T-helper 2 cell treated with Interferon-gamma antibody and Interleukin-4, amounts not matched to agents 5 μg/mL and 100 μg/mL, for 36 hours (primary cell): Measurements from ENCODE around the gene ADD3.
"Not testable (repeated sequence)": the region's sequence is repeated elsewhere in the genome, so short reads cannot be mapped to it uniquely, and the experiment has no call there.

ENCODE experiments used
- DNase-seq: peaks from one replicate; pipeline ENCODE4 v3.0.0; 2021; ENCODE audit warnings: low spot score
- H3K27ac Mint-ChIP-seq: one replicate; pipeline ENCODE4 v1.8.0; 2021; ENCODE audit warnings: mild to moderate bottlenecking, mixed read lengths
- H3K27me3 Mint-ChIP-seq: one replicate; pipeline ENCODE4 v1.8.0; 2021; ENCODE audit warnings: low read depth, mixed read lengths
- H3K36me3 Mint-ChIP-seq: one replicate; pipeline ENCODE4 v1.8.0; 2021; ENCODE audit warnings: low read depth, mixed read lengths
- H3K4me1 Mint-ChIP-seq: one replicate; pipeline ENCODE4 v1.8.0; 2021; ENCODE audit warnings: low read depth, mixed read lengths
- H3K4me3 Mint-ChIP-seq: one replicate; pipeline ENCODE4 v1.8.0; 2022; ENCODE audit warnings: mild to moderate bottlenecking, moderate library complexity, mixed read lengths
- H3K9me3 Mint-ChIP-seq: one replicate; pipeline ENCODE4 v1.8.0; 2021; ENCODE audit warnings: mixed read lengths

Gene ADD3

DNA sequence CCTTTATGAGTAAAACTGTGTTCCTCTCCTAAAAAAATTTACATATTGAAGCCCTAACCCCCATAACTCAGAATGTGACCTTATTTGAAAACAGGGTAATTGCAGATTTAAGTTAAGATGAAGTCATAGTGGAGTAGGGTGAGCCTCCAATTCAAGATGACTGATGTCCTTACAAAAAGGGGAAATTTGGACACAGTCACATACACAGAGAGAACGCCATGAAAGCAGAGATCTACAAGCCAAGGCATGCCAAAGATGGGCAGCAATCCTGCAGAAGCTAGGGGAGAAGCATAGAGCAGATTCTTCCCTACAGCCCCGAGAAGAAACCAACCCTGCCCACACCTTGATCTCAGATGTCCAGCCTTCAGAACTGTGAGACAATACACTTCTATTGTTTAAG, 23.8 kb upstream of the ADD3 start:
- H3K36me3 Mint-ChIP-seq, result no peaks in the 10 kb centered on the region
- no peaks in the 10 kb centered on the region for H3K9me3 Mint-ChIP-seq
- peaks cover 32% of the 10 kb centered on the region for H3K27me3 Mint-ChIP-seq
- no peak overlapping the region for H3K4me3 Mint-ChIP-seq
- no peak overlapping the region for H3K27ac Mint-ChIP-seq
- DNase-seq, result no peak
- H3K4me1 Mint-ChIP-seq, result peaks cover 1% of the 10 kb centered on the region

DNA sequence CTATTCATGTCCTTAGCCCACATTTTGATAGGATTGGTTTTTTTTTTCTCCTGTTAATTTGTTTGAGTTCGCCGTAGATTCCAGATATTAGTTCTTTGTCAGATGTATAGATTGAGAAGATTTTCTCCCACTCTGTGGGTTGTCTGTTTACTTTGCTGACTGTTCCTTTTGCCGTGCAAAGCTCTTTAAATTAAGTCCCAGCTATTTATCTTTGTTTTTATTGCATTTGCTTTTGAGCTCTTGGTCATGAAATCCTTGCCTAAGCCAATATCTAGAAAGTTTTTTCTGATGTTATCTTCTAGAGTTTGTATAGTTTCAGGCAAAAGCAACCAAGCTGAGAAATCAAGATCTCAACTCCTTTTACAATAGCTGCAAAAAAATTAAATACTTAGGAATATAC, 22.0 kb upstream of the ADD3 start:
- H3K36me3 Mint-ChIP-seq, H3K4me3 Mint-ChIP-seq, H3K27ac Mint-ChIP-seq, H3K9me3 Mint-ChIP-seq, DNase-seq, H3K4me1 Mint-ChIP-seq: not testable (repeated sequence)
- H3K27me3 Mint-ChIP-seq, result peaks cover 29% of the 10 kb centered on the region

DNA sequence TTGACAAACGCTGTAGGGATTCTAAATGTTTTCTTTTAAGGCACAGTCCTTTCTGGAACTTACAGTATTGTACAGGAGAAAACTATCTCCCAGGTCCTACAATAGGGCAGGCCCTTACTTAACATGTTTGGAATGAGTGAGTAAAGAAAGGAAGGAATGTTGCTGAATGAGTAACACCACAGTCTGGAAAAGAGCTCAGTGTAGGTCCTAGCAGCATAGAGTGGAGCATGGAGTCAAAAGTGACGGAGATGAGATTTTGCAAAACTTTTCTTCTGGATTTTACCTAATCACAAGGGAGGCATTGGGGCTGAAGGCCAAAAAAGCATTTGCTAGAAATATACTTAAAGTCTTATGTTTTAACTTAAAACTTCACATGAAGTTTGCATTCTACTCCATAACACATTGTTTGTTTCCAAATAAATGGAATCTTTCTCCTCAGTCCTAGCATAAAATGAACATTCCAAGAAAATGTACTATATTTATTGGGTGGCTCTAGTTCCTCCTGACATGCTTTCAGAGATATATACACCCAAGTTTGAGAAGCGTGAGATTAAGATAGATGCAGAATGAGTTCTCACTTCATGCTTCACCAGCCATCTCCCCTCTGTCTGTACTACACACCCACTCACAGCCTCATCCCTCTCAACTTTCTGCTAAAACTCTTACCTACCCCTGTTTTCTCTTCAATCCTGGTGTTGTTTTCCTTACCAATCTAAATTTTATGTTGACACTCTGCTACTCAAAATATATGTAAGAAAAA, 20.2 kb upstream of the ADD3 start:
- H3K36me3 Mint-ChIP-seq, result no peaks in the 10 kb centered on the region

DNA sequence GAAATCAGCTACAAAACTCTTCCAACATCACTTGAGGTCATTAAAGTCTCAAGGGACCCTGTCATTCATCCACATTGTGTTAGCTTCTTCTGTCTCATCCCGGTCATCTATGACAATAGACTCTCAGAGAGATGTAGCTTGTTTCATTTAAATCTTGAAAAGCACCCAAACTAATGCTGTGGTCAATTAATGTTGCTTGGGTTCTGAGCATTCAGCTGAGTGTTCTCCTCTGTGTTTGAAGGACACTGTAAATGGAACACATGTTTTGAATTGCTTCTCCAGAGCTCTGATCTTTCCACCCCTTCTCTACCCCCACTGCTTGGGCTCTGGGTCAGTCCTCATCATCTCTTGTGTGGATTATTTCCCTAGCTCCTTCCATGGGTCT, 19.6 kb upstream of the ADD3 start:
- H3K9me3 Mint-ChIP-seq, result no peaks in the 10 kb centered on the region
- H3K4me1 Mint-ChIP-seq, result no peaks in the 10 kb centered on the region

More for the DNA sequence above, 20.2 kb upstream of the ADD3 start:
- Mint-ChIP-seq H3K27me3 (peaks cover 25% of the 10 kb centered on the region), H3K27ac (no peak overlapping the region), H3K4me1 (no peaks in the 10 kb centered on the region), H3K9me3 (no peaks in the 10 kb centered on the region), H3K4me3 (no peak overlapping the region)
- DNase-seq, result no peak

DNA sequence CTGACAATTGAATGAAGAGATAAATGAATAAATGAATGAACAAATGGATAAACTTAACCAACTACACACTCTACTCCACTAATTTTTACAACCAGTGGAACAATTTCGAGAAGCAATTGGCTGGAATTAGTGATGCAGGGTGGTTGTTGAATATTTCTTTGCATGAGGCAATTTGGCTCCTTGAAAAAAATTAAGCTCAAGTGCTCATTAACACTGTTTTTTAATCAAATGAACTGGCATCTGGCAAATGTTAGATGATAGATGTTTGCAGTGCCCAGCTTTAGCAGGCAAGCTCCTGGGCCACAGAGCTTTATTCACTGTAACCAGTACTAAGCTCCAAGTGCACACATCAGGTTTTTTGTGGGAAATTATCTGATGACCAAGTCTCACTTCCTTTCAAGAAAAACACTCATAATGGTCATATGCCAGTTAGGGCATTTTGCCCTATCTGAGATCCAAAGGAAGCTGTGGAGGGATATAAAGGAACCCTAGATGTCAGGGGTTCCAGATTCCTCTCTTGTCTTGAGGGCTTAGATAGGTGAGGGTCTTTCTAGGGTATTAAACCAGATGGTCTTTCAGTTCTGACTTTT, 16.4 kb upstream of the ADD3 start:
- DNase-seq, result no peak
- peaks cover 6% of the 10 kb centered on the region for H3K4me1 Mint-ChIP-seq
- H3K4me3 Mint-ChIP-seq, result no peak overlapping the region
- H3K9me3 Mint-ChIP-seq, result no peaks in the 10 kb centered on the region
- H3K27me3 Mint-ChIP-seq, result peaks cover 22% of the 10 kb centered on the region
- no peak overlapping the region for H3K27ac Mint-ChIP-seq
- H3K36me3 Mint-ChIP-seq, result no peaks in the 10 kb centered on the region

More for the DNA sequence above, 19.6 kb upstream of the ADD3 start:
- H3K36me3 Mint-ChIP-seq, result no peaks in the 10 kb centered on the region
- H3K4me3 Mint-ChIP-seq, result no peak overlapping the region
- H3K27ac Mint-ChIP-seq, result no peak overlapping the region
- H3K27me3 Mint-ChIP-seq, result peaks cover 26% of the 10 kb centered on the region
- no peak for DNase-seq

DNA sequence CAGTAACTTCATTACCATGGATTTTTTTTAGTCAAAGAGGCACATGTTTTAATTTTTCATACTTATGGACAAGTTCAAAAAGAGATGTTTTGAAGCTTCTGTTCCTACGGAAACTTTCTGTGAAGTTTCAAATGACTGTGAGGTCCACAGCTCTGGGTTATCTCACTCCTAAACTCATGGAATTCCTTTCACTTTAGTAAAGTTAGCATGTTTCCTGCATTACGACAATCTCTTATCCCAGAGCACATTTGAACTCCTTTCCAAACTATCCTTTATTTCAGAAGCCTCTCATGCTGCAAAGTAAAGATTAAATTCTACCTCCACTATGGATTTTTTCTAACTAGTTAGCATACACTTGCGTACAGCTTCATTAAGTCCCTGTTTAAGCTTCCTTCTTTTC, 15.3 kb upstream of the ADD3 start:
- no peak overlapping the region for H3K4me3 Mint-ChIP-seq
- peaks cover 6% of the 10 kb centered on the region for H3K4me1 Mint-ChIP-seq
- no peak for DNase-seq
- H3K27ac Mint-ChIP-seq, result no peak overlapping the region
- no peaks in the 10 kb centered on the region for H3K9me3 Mint-ChIP-seq
- no peaks in the 10 kb centered on the region for H3K36me3 Mint-ChIP-seq
- H3K27me3 Mint-ChIP-seq, result peaks cover 25% of the 10 kb centered on the region

DNA sequence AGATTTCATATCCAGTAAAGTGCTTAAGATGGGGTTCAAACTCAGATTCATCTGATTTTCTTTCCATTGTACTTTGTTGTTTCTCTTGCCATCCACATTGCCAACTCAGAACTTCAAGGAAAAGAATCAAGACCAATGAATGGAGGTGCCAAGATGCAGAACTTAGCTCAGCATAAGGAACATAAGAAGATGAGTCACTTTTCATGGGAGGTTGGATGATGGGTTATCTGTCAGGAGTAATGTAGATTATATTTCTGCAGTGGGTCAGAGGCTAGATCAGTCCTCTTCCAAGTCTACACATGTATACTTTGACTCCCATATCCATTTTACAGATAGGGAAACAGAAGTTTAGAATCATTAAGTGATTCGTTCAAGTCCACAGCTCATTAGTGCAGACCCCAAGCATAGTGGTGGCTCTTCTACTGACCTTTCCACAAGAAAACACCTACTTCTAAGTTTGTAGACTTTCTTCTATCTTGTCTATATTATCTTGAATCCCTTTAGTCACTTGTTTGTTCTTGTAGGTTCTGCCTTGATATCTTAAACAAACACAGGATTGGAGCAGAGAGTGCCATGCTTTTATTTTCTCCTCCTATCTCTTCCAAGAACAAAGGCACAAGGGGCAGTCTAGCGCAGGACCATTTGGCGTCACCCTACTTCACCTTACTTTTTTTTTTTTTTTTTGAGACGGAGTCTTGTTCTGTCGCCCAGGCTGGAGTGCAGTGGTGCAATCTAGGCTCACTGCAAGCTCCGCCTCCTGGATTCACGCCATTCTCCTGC, 14.0 kb upstream of the ADD3 start:
- no peaks in the 10 kb centered on the region for H3K9me3 Mint-ChIP-seq
- H3K4me1 Mint-ChIP-seq, result peaks cover 13% of the 10 kb centered on the region
- H3K27ac Mint-ChIP-seq, result no peak overlapping the region
- H3K36me3 Mint-ChIP-seq, result no peaks in the 10 kb centered on the region
- H3K4me3 Mint-ChIP-seq, result no peak overlapping the region
- peaks cover 21% of the 10 kb centered on the region for H3K27me3 Mint-ChIP-seq
- DNase-seq, result no peak

DNA sequence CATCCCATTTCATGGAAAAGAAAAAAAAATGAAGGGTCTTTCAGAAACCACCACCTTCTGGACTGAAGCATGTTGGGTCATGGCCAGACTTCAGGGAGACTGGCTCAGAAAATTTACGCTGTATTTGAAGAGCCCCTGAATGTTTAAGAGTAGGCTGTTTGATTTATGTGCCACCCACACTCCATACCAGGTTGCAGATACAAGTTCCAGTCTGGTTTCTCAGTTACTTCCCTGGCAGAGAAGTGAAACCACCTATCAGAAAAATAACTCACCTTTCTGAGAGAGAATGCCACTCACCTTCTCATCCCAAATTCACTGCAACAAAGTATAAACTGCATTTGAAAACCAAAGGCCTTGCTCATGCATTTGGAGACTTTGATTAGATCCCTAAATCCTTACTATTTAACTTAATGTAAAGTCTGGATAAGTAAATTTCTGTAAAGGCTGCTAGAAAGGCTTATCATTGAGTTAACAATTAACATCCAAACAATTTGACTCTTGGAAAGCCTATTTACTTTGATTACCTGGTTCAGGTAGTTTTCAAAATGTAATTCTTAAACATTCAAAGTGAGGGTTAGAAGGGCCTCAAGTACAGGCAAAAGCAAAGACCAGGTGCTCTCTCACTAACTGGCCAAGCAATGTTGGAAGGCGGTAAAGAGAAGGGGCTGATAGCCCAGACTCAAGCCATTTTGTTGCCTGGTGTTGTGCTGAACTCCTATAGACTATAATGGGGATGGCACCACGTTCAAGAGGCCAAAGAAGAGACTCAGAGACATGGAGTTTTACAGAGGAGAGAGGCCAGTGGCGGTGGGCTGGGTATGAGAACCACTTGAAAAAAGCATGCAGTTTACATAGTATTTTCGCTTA, 12.8 kb upstream of the ADD3 start:
- H3K9me3 Mint-ChIP-seq, result no peaks in the 10 kb centered on the region
- no peak for DNase-seq
- no peak overlapping the region for H3K4me3 Mint-ChIP-seq
- H3K27me3 Mint-ChIP-seq, result peaks cover 17% of the 10 kb centered on the region
- H3K4me1 Mint-ChIP-seq, result peaks cover 13% of the 10 kb centered on the region
- no peak overlapping the region for H3K27ac Mint-ChIP-seq
- H3K36me3 Mint-ChIP-seq, result no peaks in the 10 kb centered on the region

DNA sequence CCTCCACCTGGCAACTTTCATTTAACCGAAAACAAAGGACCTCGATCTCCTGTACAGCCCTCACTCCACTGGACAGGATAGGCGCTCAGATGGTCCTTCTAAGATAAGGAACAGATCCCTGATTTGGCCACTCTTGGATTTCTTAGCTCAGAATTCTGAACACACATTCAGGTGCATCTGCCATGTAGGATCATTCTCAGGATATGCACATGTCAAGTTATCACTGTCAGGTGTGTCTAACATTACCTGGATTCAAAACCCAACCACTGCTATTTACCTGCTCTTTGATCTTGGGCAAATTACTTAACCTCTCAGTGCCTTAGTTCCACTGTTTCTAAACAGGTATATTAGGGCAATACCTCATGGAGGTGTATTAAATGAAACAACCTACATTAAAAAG, 12.2 kb upstream of the ADD3 start:
- Mint-ChIP-seq H3K4me3 (no peak overlapping the region), H3K9me3 (no peaks in the 10 kb centered on the region), H3K4me1 (peaks cover 13% of the 10 kb centered on the region), H3K36me3 (no peaks in the 10 kb centered on the region), H3K27me3 (peaks cover 17% of the 10 kb centered on the region), H3K27ac (no peak overlapping the region)
- no peak for DNase-seq

DNA sequence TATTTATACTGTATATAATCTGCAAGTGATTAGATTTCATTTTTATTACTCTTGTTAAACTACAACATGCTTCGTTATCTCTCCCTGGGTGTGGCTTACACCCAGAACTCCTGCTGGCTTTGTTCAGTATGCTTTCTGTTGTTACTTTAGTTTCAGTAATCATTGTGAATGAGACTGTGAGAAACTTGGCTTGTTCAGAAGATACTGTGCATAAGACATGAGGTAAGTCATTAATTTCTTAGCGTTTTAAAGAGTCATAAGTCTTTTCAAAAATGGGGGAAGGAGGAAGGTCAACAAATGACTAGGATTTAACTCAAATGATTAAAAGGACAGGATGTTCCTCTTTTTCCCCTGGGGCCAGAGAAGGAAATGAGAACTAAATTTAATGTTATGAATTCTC, 11.6 kb upstream of the ADD3 start:
- no peak overlapping the region for H3K4me3 Mint-ChIP-seq
- DNase-seq, result no peak
- H3K36me3 Mint-ChIP-seq, result no peaks in the 10 kb centered on the region
- no peaks in the 10 kb centered on the region for H3K9me3 Mint-ChIP-seq
- H3K27ac Mint-ChIP-seq, result no peak overlapping the region
- peaks cover 13% of the 10 kb centered on the region for H3K4me1 Mint-ChIP-seq
- peaks cover 17% of the 10 kb centered on the region for H3K27me3 Mint-ChIP-seq

DNA sequence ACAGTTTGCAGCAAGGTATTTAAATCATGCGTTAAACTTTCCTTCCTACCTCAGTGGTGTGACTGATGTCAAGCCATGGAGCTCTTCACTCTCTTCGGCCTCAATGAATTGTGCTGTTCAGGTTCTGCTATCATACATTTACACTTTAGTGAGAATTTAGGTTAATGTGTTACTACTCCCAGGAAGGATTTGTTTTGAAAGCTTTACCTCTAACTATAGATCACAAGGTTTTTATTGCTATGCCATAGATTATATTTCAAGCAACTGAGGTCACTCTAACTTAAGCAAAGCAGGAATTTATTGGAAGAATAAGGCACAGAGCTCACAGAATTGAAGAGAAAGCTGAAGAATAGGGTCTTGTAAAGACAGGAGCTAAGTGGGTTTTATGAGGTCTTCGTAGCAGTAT, 11.0 kb upstream of the ADD3 start:
- Mint-ChIP-seq H3K27me3 (peaks cover 17% of the 10 kb centered on the region), H3K36me3 (no peaks in the 10 kb centered on the region), H3K27ac (no peak overlapping the region), H3K4me1 (peaks cover 13% of the 10 kb centered on the region), H3K9me3 (no peaks in the 10 kb centered on the region), H3K4me3 (no peak overlapping the region)
- DNase-seq, result no peak

DNA sequence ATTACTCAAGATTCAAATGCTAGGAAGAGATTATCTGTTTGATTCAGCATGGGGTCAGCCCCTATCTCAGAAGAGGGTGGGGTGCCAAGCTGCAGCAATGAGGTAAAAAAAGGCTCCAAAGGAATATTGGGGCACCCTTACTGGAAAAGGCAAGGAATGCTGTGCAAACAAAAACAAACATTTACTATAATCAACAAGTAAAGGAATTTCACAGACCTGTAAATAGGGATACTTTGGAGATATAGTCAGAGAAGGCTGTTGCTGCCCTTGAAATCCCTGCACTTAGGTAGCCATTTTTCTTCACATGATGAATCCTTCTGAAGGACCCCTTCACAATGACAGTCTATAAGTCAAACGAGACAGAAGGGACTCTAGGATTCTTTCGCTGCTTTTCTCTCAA, 10.6 kb upstream of the ADD3 start:
- Mint-ChIP-seq H3K4me1 (peaks cover 13% of the 10 kb centered on the region), H3K9me3 (no peaks in the 10 kb centered on the region), H3K4me3 (no peak overlapping the region), H3K27me3 (peaks cover 17% of the 10 kb centered on the region), H3K27ac (no peak overlapping the region), H3K36me3 (no peaks in the 10 kb centered on the region)
- DNase-seq, result no peak

DNA sequence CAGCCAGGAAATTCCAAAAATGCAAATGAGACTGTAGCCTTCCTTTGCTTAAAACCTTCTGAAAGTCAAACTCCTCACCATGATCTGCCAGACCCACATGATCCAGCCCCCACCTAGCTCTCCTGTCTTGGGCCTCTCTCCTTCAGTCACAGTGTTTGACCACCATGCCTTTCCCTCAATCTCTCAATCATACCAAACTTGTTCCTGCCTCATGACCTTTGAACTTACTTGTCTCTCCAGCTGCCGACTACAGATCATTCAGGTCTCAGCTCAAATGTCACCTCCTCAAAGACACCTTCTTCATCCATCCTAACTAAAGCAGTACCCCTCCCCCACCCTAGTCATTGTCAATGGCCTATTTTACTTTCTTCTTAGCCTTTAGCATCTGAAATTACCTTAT, 9.3 kb upstream of the ADD3 start:
- DNase-seq, result no peak
- Mint-ChIP-seq H3K36me3 (no peaks in the 10 kb centered on the region), H3K27ac (no peak overlapping the region), H3K4me3 (no peak overlapping the region), H3K27me3 (peaks cover 13% of the 10 kb centered on the region), H3K4me1 (peaks cover 12% of the 10 kb centered on the region), H3K9me3 (no peaks in the 10 kb centered on the region)
